Hepatocyte (in vitro differentiated cells): ENCODE data around the gene TUFM. TPM values are rescaled to one million over a fixed set of nuclear protein-coding genes. Genes with fewer than 3 reads are reported as not detected.

Source experiments
- DNase-seq: peaks from one replicate; pipeline ENCODE4 v3.0.0-alpha.2; 2016; ENCODE audit warnings: low spot score
- H2AFZ ChIP-seq: fragments of 200-600 bp; sonication (generic); 2 replicates; pipeline ENCODE4 v1.6.0; 2016; ENCODE audit warnings: antibody characterized with exemption, mild to moderate bottlenecking
- H3K27ac ChIP-seq: fragments of 200-600 bp; sonication (generic); 2 replicates; pipeline ENCODE4 v1.5.1; 2016; ENCODE audit warnings: mild to moderate bottlenecking
- H3K27me3 ChIP-seq: fragments of 200-600 bp; sonication (generic); 2 replicates; pipeline ENCODE4 v1.6.1; 2016
- H3K36me3 ChIP-seq: fragments of 200-600 bp; sonication (generic); replicated peaks from 2 replicates; pipeline ENCODE4 v1.5.1; 2016; ENCODE audit warnings: low read depth; ENCODE audit not compliant: insufficient read depth
- H3K4me1 ChIP-seq: fragments of 200-600 bp; sonication (generic); 2 replicates; pipeline ENCODE4 v1.5.1; 2016; ENCODE audit warnings: mild to moderate bottlenecking, moderate library complexity; ENCODE audit not compliant: insufficient read depth
- H3K4me2 ChIP-seq: fragments of 200-600 bp; sonication (generic); 2 replicates; pipeline ENCODE4 v1.6.0; 2016
- H3K4me3 ChIP-seq: fragments of 200-600 bp; sonication (generic); 2 replicates; pipeline ENCODE4 v1.5.1; 2016; ENCODE audit warnings: mild to moderate bottlenecking
- H3K79me2 ChIP-seq: fragments of 200-600 bp; sonication (generic); 2 replicates; pipeline ENCODE4 v1.6.0; 2017; ENCODE audit warnings: mild to moderate bottlenecking
- H3K9me2 ChIP-seq: fragments of 200-600 bp; sonication (generic); replicated peaks from 2 replicates; pipeline ENCODE4 v1.6.0; 2017; ENCODE audit warnings: mild to moderate bottlenecking; ENCODE audit not compliant: insufficient read depth
- H3K9me3 ChIP-seq: fragments of 200-600 bp; sonication (generic); 2 replicates; pipeline ENCODE4 v1.5.1; 2016; ENCODE audit warnings: low read depth, mild to moderate bottlenecking
- H4K20me1 ChIP-seq: fragments of 200-600 bp; sonication (generic); 2 replicates; pipeline ENCODE4 v1.6.0; 2016; ENCODE audit warnings: mild to moderate bottlenecking; ENCODE audit not compliant: insufficient read depth, poor library complexity, severe bottlenecking
- CTCF ChIP-seq: fragments of 200-600 bp; sonication (generic); IDR thresholded peaks from 2 replicates; pipeline ENCODE4 v1.5.1; 2016; ENCODE audit warnings: antibody characterized with exemption, mild to moderate bottlenecking; ENCODE audit not compliant: poor library complexity
- EZH2 ChIP-seq: fragments of 200-600 bp; sonication (generic); IDR thresholded peaks from 2 replicates; pipeline ENCODE4 v1.6.1; 2016; ENCODE audit warnings: antibody characterized with exemption, mild to moderate bottlenecking, borderline replicate concordance
- EZH2phosphoT487 ChIP-seq: fragments of 200-600 bp; sonication (generic); IDR thresholded peaks from one replicate; pipeline ENCODE4 v1.6.1; 2018; ENCODE audit warnings: antibody characterized with exemption, mild to moderate bottlenecking, low read depth, moderate library complexity; ENCODE audit not compliant: unreplicated experiment, severe bottlenecking
- WGBS: methylation state at CpG from one replicate; pipeline ENCODE4 v1.1.6; 2016; ENCODE audit warnings: low lambda C conversion rate; ENCODE audit errors: missing lambda C conversion rate; 5-methylcytosine and 5-hydroxymethylcytosine counted together
- polyA plus RNA-seq: library from polyadenylated mRNA; unstranded; fragments of >200 nt; fragmentation: Nextera tagmentation; extraction: Ambion mirVana; gene quantifications from 2 replicates; pipeline ENCODE4 v1.2.1, GENCODE V29; 2016
- total RNA-seq: library from RNA; depleted of rRNA; stranded (reverse); fragments of >200 nt; gene quantifications from 2 replicates; pipeline ENCODE4 v1.2.3, GENCODE V29; 2014

TUFM gene
- total and polyA plus RNA-seq, 2 experiments from 2014 or later: 107 to 244 TPM

- no peak for DNase-seq
- H3K9me2 ChIP-seq: no peaks in the 10 kb centered on the region
Observed at GRCh38 chr16:28878083-28878926, 32.2 kb upstream of the TUFM start, which contains the start of gene ATP2A1. TSS of gene ATP2A1 (plus strand) at chr16:28878488. CDS start at chr16:28878672, 184 bp downstream.

GRCh38 chr16:28877655-28878000 is 31.5 kb upstream of the TUFM start:
- no peak overlapping the region for H3K4me2 ChIP-seq
- 83% methylated on average over 2 of the region's 2 CpGs for WGBS

More at GRCh38 chr16:28878083-28878926, 32.2 kb upstream of the TUFM start, which contains the start of gene ATP2A1:
- Histone ChIP-seq H3K27me3 (no peaks in the 10 kb centered on the region), H2AFZ (peak within 1 kb of the TSS; percentile 90), H3K27ac (no peak within 1 kb of the TSS), H3K4me3 (peak within 1 kb of the TSS; percentile 51), H3K4me2 (peak within 1 kb of the TSS; percentile 99), H3K79me2 (no peaks in the 10 kb centered on the region), H3K9me3 (no peaks in the 10 kb centered on the region), H3K36me3 (no peaks in the 10 kb centered on the region), H4K20me1 (no peaks in the 10 kb centered on the region), H3K4me1 (peaks cover 13% of the 10 kb centered on the region)
- no peak for TF ChIP-seq EZH2phosphoT487
- TF ChIP-seq EZH2: no peak
- no peak for TF ChIP-seq CTCF
- WGBS: 85% methylated on average over 18 of the region's 25 CpGs

GRCh38 chr16:28876973-28877654 is 31.0 kb upstream of the TUFM start:
- no peaks in the 10 kb centered on the region for H3K27me3 ChIP-seq
- H3K27ac ChIP-seq: no peak overlapping the region
- H4K20me1 ChIP-seq: no peaks in the 10 kb centered on the region
- H3K79me2 ChIP-seq: no peaks in the 10 kb centered on the region
- H3K4me1 ChIP-seq: peaks cover 13% of the 10 kb centered on the region
- H3K9me2 ChIP-seq: no peaks in the 10 kb centered on the region
- no peak for TF ChIP-seq EZH2phosphoT487
- TF ChIP-seq CTCF: no peak
- no peak for TF ChIP-seq EZH2
- no peaks in the 10 kb centered on the region for H3K9me3 ChIP-seq
- WGBS: 74% methylated on average over 12 of the region's 12 CpGs
- no peak overlapping the region for H3K4me2 ChIP-seq
- no peak for DNase-seq
- no peak overlapping the region for H3K4me3 ChIP-seq
- H3K36me3 ChIP-seq: no peaks in the 10 kb centered on the region
- H2AFZ ChIP-seq: no peak overlapping the region

More at GRCh38 chr16:28877655-28878000, 31.5 kb upstream of the TUFM start:
- H4K20me1 ChIP-seq: no peaks in the 10 kb centered on the region
- H3K36me3 ChIP-seq: no peaks in the 10 kb centered on the region
- no peak overlapping the region for H3K4me3 ChIP-seq
- no peak overlapping the region for H3K27ac ChIP-seq
- H3K9me2 ChIP-seq: no peaks in the 10 kb centered on the region
- H3K79me2 ChIP-seq: no peaks in the 10 kb centered on the region
- DNase-seq: no peak
- no peaks in the 10 kb centered on the region for H3K9me3 ChIP-seq
- TF ChIP-seq EZH2phosphoT487 (no peak), EZH2 (no peak), CTCF (no peak)
- no peaks in the 10 kb centered on the region for H3K27me3 ChIP-seq
- H2AFZ ChIP-seq: no peak overlapping the region
- H3K4me1 ChIP-seq: peaks cover 13% of the 10 kb centered on the region
